ENCODE data around the gene RAVER2. TPM values are rescaled to one million over a fixed set of nuclear protein-coding genes. Genes with fewer than 3 reads are reported as not detected.

The RAVER2 gene
- total RNA-seq, 1 experiment from 2014 or later: 11.4 TPM

DNA sequence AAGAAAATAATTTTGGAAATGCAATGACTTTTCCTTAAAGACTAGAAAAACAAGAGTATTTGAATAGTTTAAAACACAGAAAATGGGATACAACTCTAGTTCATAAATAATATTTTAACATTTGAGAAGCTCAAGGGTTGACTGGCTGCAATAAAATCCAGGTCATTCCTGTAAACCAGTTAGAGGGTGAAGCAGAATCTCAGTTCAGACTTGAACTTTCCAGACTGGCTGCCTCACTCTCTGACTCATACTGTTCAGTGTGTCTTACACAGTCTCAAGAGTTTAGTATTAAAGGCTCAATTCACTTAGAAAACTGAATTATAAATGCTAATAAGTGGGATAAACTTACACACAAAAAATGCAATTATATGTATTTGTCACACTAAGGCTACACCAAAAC lies 89.9 kb downstream of the RAVER2 start:
- no peaks in the 10 kb centered on the region for H3K9me3 ChIP-seq (ENCODE audit: low read length)
- intact Hi-C loops (cut with micrococcal nuclease): no loop called here
- DNase-seq (peak; percentile 47), ATAC-seq (peak; percentile 93)
- H2AFZ ChIP-seq (ENCODE audit: low read length): no peak overlapping the region
- ChIA-PET CTCF (no interaction called here), POLR2A (ENCODE audit: unreplicated experiment) (no interaction called here)
- H3K27ac ChIP-seq (ENCODE audit: low read length): no peak overlapping the region
- peaks cover 28% of the 10 kb centered on the region for H3K36me3 ChIP-seq (ENCODE audit: low read depth, low read length)
- no peak overlapping the region for H3K9ac ChIP-seq (ENCODE audit: low read length)
- no peaks in the 10 kb centered on the region for H3K79me2 ChIP-seq (ENCODE audit: low read length)
- no peaks in the 10 kb centered on the region for H4K20me1 ChIP-seq (ENCODE audit: low read length)
- BruUV-seq (replicated peaks): no TSS peak
- 0 out of 2 replicates have a peak, but pooled peaks cover 9% of the 10 kb centered on the region for H3K4me1 ChIP-seq (ENCODE audit: insufficient read depth, low read length)
- no peaks in the 10 kb centered on the region for H3K9me2 ChIP-seq (replicated peaks; ENCODE audit: low read length)
- TF ChIP-seq, protein P1, sequence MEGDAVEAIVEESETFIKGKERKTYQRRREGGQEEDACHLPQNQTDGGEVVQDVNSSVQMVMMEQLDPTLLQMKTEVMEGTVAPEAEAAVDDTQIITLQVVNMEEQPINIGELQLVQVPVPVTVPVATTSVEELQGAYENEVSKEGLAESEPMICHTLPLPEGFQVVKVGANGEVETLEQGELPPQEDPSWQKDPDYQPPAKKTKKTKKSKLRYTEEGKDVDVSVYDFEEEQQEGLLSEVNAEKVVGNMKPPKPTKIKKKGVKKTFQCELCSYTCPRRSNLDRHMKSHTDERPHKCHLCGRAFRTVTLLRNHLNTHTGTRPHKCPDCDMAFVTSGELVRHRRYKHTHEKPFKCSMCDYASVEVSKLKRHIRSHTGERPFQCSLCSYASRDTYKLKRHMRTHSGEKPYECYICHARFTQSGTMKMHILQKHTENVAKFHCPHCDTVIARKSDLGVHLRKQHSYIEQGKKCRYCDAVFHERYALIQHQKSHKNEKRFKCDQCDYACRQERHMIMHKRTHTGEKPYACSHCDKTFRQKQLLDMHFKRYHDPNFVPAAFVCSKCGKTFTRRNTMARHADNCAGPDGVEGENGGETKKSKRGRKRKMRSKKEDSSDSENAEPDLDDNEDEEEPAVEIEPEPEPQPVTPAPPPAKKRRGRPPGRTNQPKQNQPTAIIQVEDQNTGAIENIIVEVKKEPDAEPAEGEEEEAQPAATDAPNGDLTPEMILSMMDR (conservative IDR thresholded peaks at IDR 0.05; ENCODE audit: low read depth, low read length): no peak
- TF ChIP-seq EZH2 (IDR thresholded peaks at IDR 0.05; ENCODE audit: low read length, unreplicated experiment): no peak
- TF ChIP-seq EZH2phosphoT487 (IDR thresholded peaks at IDR 0.05; ENCODE audit: borderline replicate concordance, low read length): no peak
- H3F3A ChIP-seq (ENCODE audit: low read length, unreplicated experiment): no peaks in the 10 kb centered on the region
- H3K27me3 ChIP-seq (ENCODE audit: low read length): no peaks in the 10 kb centered on the region
- no peak overlapping the region for H3K4me2 ChIP-seq (ENCODE audit: low read length)
- no peak overlapping the region for H3K4me3 ChIP-seq (ENCODE audit: low read length)

DNA sequence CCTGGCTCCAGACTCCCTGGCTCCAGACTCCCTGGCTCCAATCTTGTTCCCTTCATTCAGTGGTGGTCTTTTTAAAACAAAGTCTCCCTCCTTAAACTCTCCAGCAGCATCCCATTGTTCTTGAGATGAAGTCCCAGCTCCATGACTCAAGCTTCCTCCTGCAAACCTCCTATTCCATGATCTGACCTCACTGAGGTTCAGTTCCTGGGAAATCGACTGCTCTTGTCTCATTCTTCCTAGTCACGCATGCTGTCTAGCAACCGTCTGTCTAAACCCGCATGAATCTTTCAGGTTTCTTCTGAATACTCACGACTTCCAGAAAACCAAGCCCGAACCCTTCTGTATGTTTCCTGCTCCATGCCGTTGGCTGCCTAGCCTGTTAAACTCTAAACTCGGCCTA lies 91.9 kb downstream of the RAVER2 start:
- Histone ChIP-seq H3K27ac (ENCODE audit: low read length) (no peak overlapping the region), H3K9ac (ENCODE audit: low read length) (no peak overlapping the region)
- intact Hi-C loops (cut with micrococcal nuclease): no loop called here

DNA sequence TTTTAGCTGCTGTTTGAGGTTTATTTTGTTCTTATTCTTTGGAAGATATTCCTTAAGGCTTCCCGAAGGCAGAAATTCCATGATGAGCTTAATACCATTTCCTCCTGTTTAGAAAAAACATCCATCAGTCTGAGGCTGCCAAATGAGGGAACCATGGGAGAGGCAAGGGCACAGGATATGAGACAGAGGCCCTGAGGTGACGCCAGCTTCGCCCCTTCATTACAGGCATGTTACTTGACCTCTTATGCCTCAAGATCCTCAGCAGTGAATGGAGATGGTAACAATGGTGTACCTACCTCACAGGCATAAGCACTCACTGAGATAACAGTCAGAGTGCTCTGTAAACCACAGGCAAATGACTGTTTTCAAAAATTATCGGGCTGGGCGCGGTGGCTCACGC lies 93.6 kb downstream of the RAVER2 start:
- Histone ChIP-seq H3K9me2 (replicated peaks; ENCODE audit: low read length) (no peaks in the 10 kb centered on the region), H4K20me1 (ENCODE audit: low read length) (no peaks in the 10 kb centered on the region), H3F3A (ENCODE audit: low read length, unreplicated experiment) (no peaks in the 10 kb centered on the region), H3K36me3 (ENCODE audit: low read depth, low read length) (peaks cover 30% of the 10 kb centered on the region), H3K27me3 (ENCODE audit: low read length) (no peaks in the 10 kb centered on the region), H3K9me3 (ENCODE audit: low read length) (no peaks in the 10 kb centered on the region), H3K4me2 (ENCODE audit: low read length) (no peak overlapping the region), H3K4me3 (ENCODE audit: low read length) (no peak overlapping the region), H3K4me1 (ENCODE audit: insufficient read depth, low read length) (peaks cover 17% of the 10 kb centered on the region), H2AFZ (ENCODE audit: low read length) (no peak overlapping the region), H3K79me2 (ENCODE audit: low read length) (no peaks in the 10 kb centered on the region), H3K9ac (ENCODE audit: low read length) (no peak overlapping the region), H3K27ac (ENCODE audit: low read length) (no peak overlapping the region)
- DNase-seq (no peak), ATAC-seq (no peak; the same call in 1 of the 2 replicates)
- intact Hi-C loops (cut with micrococcal nuclease): no loop called here
- ChIA-PET CTCF (interaction anchor here (0.6 kb wide), 1 partner anchor 11 kb away, joined by 3 read pairs; no protein-coding TSS in a partner anchor), POLR2A (ENCODE audit: unreplicated experiment) (no interaction called here)
- no TSS peak for BruUV-seq (replicated peaks)
- TF ChIP-seq EZH2phosphoT487 (IDR thresholded peaks at IDR 0.05; ENCODE audit: borderline replicate concordance, low read length): no peak
- TF ChIP-seq, protein P1 (conservative IDR thresholded peaks at IDR 0.05; ENCODE audit: low read depth, low read length): no peak
- no peak for TF ChIP-seq EZH2 (IDR thresholded peaks at IDR 0.05; ENCODE audit: low read length, unreplicated experiment)

More for the DNA sequence above, 91.9 kb downstream of the RAVER2 start:
- Histone ChIP-seq H3F3A (ENCODE audit: low read length, unreplicated experiment) (no peaks in the 10 kb centered on the region), H3K4me3 (ENCODE audit: low read length) (no peak overlapping the region), H3K4me1 (ENCODE audit: insufficient read depth, low read length) (peaks cover 13% of the 10 kb centered on the region), H3K9me2 (replicated peaks; ENCODE audit: low read length) (no peaks in the 10 kb centered on the region), H3K36me3 (ENCODE audit: low read depth, low read length) (peaks cover 34% of the 10 kb centered on the region), H4K20me1 (ENCODE audit: low read length) (no peaks in the 10 kb centered on the region), H3K9me3 (ENCODE audit: low read length) (no peaks in the 10 kb centered on the region), H3K79me2 (ENCODE audit: low read length) (no peaks in the 10 kb centered on the region), H3K4me2 (ENCODE audit: low read length) (no peak overlapping the region), H2AFZ (ENCODE audit: low read length) (no peak overlapping the region), H3K27me3 (ENCODE audit: low read length) (no peaks in the 10 kb centered on the region)
- BruUV-seq (replicated peaks): no TSS peak
- no peak for DNase-seq
- POLR2A ChIA-PET (ENCODE audit: unreplicated experiment): no interaction called here
- no peak for ATAC-seq
- CTCF ChIA-PET: no interaction called here
- TF ChIP-seq, protein P1 (conservative IDR thresholded peaks at IDR 0.05; ENCODE audit: low read depth, low read length): no peak
